Endothelial cell of umbilical vein (primary cell): ENCODE measurements around the gene FAM83D. TPM values are rescaled to one million over a fixed set of nuclear protein-coding genes. Genes with fewer than 3 reads are reported as not detected.

Source experiments
- BruUV-seq: library from RNA; stranded (reverse); fragments of 400-500 nt; replicated peaks from 2 replicates; lab custom pipeline; 2021; lab: Mats Ljungman, UMichigan
- CTCF ChIA-PET: fragments of 300-600, 350-600 bp; sonication (Branson Sonifier 250); formaldehyde crosslinking; loops from one replicate; lab custom pipeline; 2021; ENCODE audit warnings: antibody characterized with exemption, inconsistent platforms; lab: Charles Lee
- POLR2A ChIA-PET: fragments of 300-600, 350-600 bp; sonication (Branson Sonifier 250); formaldehyde crosslinking; loops from one replicate; lab custom pipeline; 2021; ENCODE audit warnings: antibody characterized with exemption, inconsistent platforms; lab: Charles Lee
- DNase-seq: peaks from one replicate; pipeline ENCODE4 v3.0.0-alpha.2; 2011; ENCODE audit warnings: low read depth, low spot score
- FAIRE-seq: peaks from 2 replicates; lab custom pipeline; 2011; peaks lifted over from hg19 to GRCh38; lab: Jason Lieb, UNC
- H2AFZ ChIP-seq: 2 replicates; pipeline ENCODE4 v1.6.0; 2012; ENCODE audit warnings: low read depth, low read length, control low read depth, inconsistent platforms
- H3K27ac ChIP-seq: 2 replicates; pipeline ENCODE4 v1.5.1; 2011; ENCODE audit warnings: low read depth, mild to moderate bottlenecking, control low read depth, low read length, moderate library complexity; ENCODE audit not compliant: insufficient read depth
- H3K27me3 ChIP-seq, 2 experiments: 2 replicates each; pipeline versions ENCODE4 v1.6.0 to v1.6.1; 2011; ENCODE audit warnings: low read length in 2 of 2, mixed read lengths in 1 of 2; ENCODE audit not compliant: control insufficient read depth in 2 of 2, insufficient read depth in 2 of 2
- H3K36me3 ChIP-seq, 2 experiments: 2 replicates in 1 of 2; 3 replicates in 1 of 2; pipeline ENCODE4 v1.5.1; 2011; ENCODE audit warnings: low read length in 2 of 2, mild to moderate bottlenecking in 1 of 2, moderate library complexity in 1 of 2; ENCODE audit not compliant: control insufficient read depth in 2 of 2, insufficient read depth in 2 of 2; ENCODE audit errors: extremely low read depth in 1 of 2
- H3K4me1 ChIP-seq: 3 replicates; pipeline ENCODE4 v1.5.1; 2011; ENCODE audit warnings: mild to moderate bottlenecking, low read length; ENCODE audit not compliant: control insufficient read depth, insufficient read depth; ENCODE audit errors: extremely low read depth
- H3K4me2 ChIP-seq: 2 replicates; pipeline ENCODE4 v1.6.1; 2011; ENCODE audit warnings: low read length, control low read depth, mixed read lengths; ENCODE audit not compliant: insufficient read depth
- H3K4me3 ChIP-seq, 3 experiments: fragments of 200-600 bp in 1 of 3; sonication (generic), shearing (Covaris generic) in 1 of 3; replicated peaks in 1 of 3; 2 replicates each; pipeline ENCODE4 v1.5.1; 2011 to 2016; ENCODE audit warnings: control low read depth in 3 of 3, low read length in 3 of 3, mild to moderate bottlenecking in 2 of 3, inconsistent platforms in 1 of 3, low read depth in 1 of 3, moderate library complexity in 1 of 3; ENCODE audit not compliant: insufficient read depth in 1 of 3
- H3K79me2 ChIP-seq: 2 replicates; pipeline ENCODE4 v1.6.0; 2012; ENCODE audit warnings: low read length, inconsistent platforms; ENCODE audit not compliant: control insufficient read depth, insufficient read depth
- H3K9ac ChIP-seq: replicated peaks from 2 replicates; pipeline ENCODE3; 2011; ENCODE audit warnings: low read length, control low read depth; ENCODE audit not compliant: insufficient read depth; ENCODE audit errors: extremely low read depth
- H3K9me1 ChIP-seq: replicated peaks from 3 replicates; pipeline ENCODE4 v1.6.0; 2011; ENCODE audit warnings: mild to moderate bottlenecking, low read length; ENCODE audit not compliant: control insufficient read depth, insufficient read depth; ENCODE audit errors: extremely low read depth
- H3K9me3 ChIP-seq: replicated peaks from 2 replicates; pipeline ENCODE4 v1.5.1; 2012; ENCODE audit warnings: low read length, inconsistent platforms; ENCODE audit not compliant: control insufficient read depth, insufficient read depth
- H4K20me1 ChIP-seq: replicated peaks from 2 replicates; pipeline ENCODE3; 2011; ENCODE audit warnings: mild to moderate bottlenecking, low read length; ENCODE audit not compliant: control insufficient read depth, insufficient read depth; ENCODE audit errors: extremely low read depth
- EZH2 ChIP-seq: IDR thresholded peaks from 2 replicates; pipeline ENCODE4 v1.6.1; 2012; ENCODE audit warnings: borderline replicate concordance, low read depth, mild to moderate bottlenecking, moderate library complexity, low read length, inconsistent platforms; ENCODE audit not compliant: severe bottlenecking
- FOS ChIP-seq: IDR thresholded peaks from 2 replicates; pipeline ENCODE4 v1.6.1; 2011; ENCODE audit warnings: mild to moderate bottlenecking, low read length, moderate library complexity, borderline replicate concordance; ENCODE audit not compliant: insufficient read depth
- GATA2 ChIP-seq: IDR thresholded peaks from 2 replicates; pipeline ENCODE4 v1.7.0; 2011; ENCODE audit warnings: low read depth, mild to moderate bottlenecking, moderate library complexity, mixed read lengths, low read length; ENCODE audit not compliant: insufficient read length, insufficient read depth
- MYC ChIP-seq: IDR thresholded peaks from one replicate; pipeline ENCODE4 v1.6.1; 2011; ENCODE audit warnings: mild to moderate bottlenecking, low read depth, low read length
- POLR2AphosphoS5 ChIP-seq: IDR thresholded peaks from 2 replicates; pipeline ENCODE4 v1.6.1; 2012; ENCODE audit warnings: low read depth, mild to moderate bottlenecking, control low read depth, low read length, moderate library complexity; ENCODE audit not compliant: insufficient read depth
- dilution Hi-C: fragments of 300-500 bp; cut with MboI; formaldehyde crosslinking; loops from one replicate; pipeline ENCODE4 v1.15.0; 2019; ENCODE audit warnings: low sequenced_read_pairs; ENCODE audit not compliant: extremely low pct_ligation_motif_present
- intact Hi-C: fragments of 100-400 bp; cut with micrococcal nuclease; formaldehyde crosslinking; loops from one replicate; pipeline ENCODE4 v1.10.0; 2022
- polyA plus RNA-seq, 4 experiments: library from polyadenylated mRNA; depleted of rRNA in 3 of 4; stranded (reverse) in 3 of 4; unstranded in 1 of 4; fragments of >200 nt; gene quantifications; 2 replicates each; pipeline versions ENCODE4 v1.2.1 to v1.2.3, GENCODE V29; 2011 to 2012; ENCODE audit warnings: missing spikeins in 1 of 4
- total RNA-seq: library from RNA; stranded (reverse); gene quantifications from 2 replicates; pipeline ENCODE4 v1.2.3, GENCODE V29; 2021
- TF ChIP-seq, protein P1 (sequence below), 2 donors: IDR thresholded peaks; 1 replicate in 1 of 2; 2 replicates in 1 of 2; pipeline ENCODE4 v1.5.1; 2011; ENCODE audit warnings: low read length in 2 of 2, mild to moderate bottlenecking in 2 of 2, moderate library complexity in 2 of 2, control low read depth in 1 of 2, inconsistent platforms in 1 of 2, low read depth in 1 of 2; ENCODE audit not compliant: insufficient read depth in 1 of 2; ENCODE audit errors: extremely low read depth in 1 of 2
- TF ChIP-seq, protein P2 (sequence below): IDR thresholded peaks from 2 replicates; pipeline ENCODE4 v1.6.1; 2011; ENCODE audit not compliant: insufficient read depth, insufficient read length

The FAM83D gene
- total and polyA plus RNA-seq, 2 donors (not counting 3 experiments of a cell fraction or from before 2014, with no cell fraction given) = 41.0 to 46.0 TPM

DNA sequence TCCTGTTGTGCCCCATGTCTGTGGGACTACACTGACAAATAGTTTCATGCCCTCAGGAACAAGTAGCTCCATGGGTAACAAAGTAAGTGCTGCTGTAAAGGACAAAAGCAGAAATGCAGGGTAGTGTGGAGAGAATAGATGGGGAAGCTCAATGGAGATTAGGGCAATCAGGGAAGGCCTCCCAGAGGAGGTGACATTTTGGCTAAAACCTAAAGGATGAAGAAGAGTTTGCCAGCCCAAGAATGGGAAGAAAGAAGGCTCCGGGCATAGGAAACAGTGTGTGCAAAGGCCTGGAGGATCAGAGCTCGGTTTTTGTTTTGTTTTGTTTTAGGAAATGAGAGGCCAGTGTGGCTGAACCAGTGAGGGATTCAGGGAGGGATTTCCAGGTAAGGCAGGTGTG is 43.6 kb upstream of the FAM83D start:
- ChIA-PET CTCF (interaction anchor here (0.9 to 1.9 kb wide), 4 partner anchors 8 to 77 kb away, joined by 3 to 17 read pairs (median 3); partner anchors contain the start of genes FAM83D and PPP1R16B), POLR2A (no interaction called here)
- Histone ChIP-seq H3K9ac (no peak overlapping the region), H3K4me2 (no peak overlapping the region), H3K9me1 (no peaks in the 10 kb centered on the region), H3K79me2 (no peaks in the 10 kb centered on the region), H4K20me1 (no peaks in the 10 kb centered on the region), H3K4me3 (no peak overlapping the region), H3K27ac (no peak overlapping the region), H3K36me3 (no peaks in the 10 kb centered on the region), H3K9me3 (no peaks in the 10 kb centered on the region), H3K4me1 (peaks cover 6% of the 10 kb centered on the region), H3K27me3 (no peaks in the 10 kb centered on the region), H2AFZ (no peak overlapping the region)
- FAIRE-seq (no peak), DNase-seq (no peak)
- dilution Hi-C loops = no loop called here
- BruUV-seq = no TSS peak
- intact Hi-C loops = no loop called here
- TF ChIP-seq MYC (no peak), FOS (no peak), POLR2AphosphoS5 (no peak), GATA2 (no peak), EZH2 (no peak)
- TF ChIP-seq, protein P1, sequence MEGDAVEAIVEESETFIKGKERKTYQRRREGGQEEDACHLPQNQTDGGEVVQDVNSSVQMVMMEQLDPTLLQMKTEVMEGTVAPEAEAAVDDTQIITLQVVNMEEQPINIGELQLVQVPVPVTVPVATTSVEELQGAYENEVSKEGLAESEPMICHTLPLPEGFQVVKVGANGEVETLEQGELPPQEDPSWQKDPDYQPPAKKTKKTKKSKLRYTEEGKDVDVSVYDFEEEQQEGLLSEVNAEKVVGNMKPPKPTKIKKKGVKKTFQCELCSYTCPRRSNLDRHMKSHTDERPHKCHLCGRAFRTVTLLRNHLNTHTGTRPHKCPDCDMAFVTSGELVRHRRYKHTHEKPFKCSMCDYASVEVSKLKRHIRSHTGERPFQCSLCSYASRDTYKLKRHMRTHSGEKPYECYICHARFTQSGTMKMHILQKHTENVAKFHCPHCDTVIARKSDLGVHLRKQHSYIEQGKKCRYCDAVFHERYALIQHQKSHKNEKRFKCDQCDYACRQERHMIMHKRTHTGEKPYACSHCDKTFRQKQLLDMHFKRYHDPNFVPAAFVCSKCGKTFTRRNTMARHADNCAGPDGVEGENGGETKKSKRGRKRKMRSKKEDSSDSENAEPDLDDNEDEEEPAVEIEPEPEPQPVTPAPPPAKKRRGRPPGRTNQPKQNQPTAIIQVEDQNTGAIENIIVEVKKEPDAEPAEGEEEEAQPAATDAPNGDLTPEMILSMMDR (IDR thresholded peaks at IDR 0.05; ENCODE audit: extremely low read depth in 1 of 2, insufficient read depth in 1 of 2, low read depth in 1 of 2, low read length in 2 of 2) = no peak
- TF ChIP-seq, protein P2, sequence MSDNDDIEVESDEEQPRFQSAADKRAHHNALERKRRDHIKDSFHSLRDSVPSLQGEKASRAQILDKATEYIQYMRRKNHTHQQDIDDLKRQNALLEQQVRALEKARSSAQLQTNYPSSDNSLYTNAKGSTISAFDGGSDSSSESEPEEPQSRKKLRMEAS = no peak
